SK-N-MC (cell line): ENCODE data around the gene QRFP.

Experiments used
- DNase-seq: peaks from one replicate; pipeline ENCODE4 v3.0.0-alpha.2; 2011; ENCODE audit warnings: low read depth, low spot score
- H3K27ac ChIP-seq: fragments of 200-600 bp; sonication (generic); 2 replicates; pipeline ENCODE4 v1.5.1; 2016; ENCODE audit warnings: mixed run types
- H3K36me3 ChIP-seq: fragments of 200-600 bp; sonication (generic); 2 replicates; pipeline ENCODE4 v1.6.1; 2017; ENCODE audit warnings: antibody characterized with exemption, low read length, mixed read lengths; ENCODE audit not compliant: insufficient read depth
- H3K4me3 ChIP-seq: fragments of 200-600 bp; sonication (generic); 2 replicates; pipeline ENCODE4 v1.5.1; 2016
- H3K9ac ChIP-seq: fragments of 200-600 bp; sonication (generic); 2 replicates; pipeline ENCODE4 v1.8.0; 2017; ENCODE audit warnings: mixed run types, mixed read lengths; ENCODE audit not compliant: insufficient read length
- H3K9me3 ChIP-seq: fragments of 200-600 bp; sonication (generic); 2 replicates; pipeline ENCODE4 v1.6.1; 2017; ENCODE audit warnings: low read depth, mild to moderate bottlenecking, antibody characterized with exemption, low read length, moderate library complexity, mixed read lengths
- EZH2 ChIP-seq: fragments of 200-600 bp; sonication (generic); IDR thresholded peaks from one replicate; pipeline ENCODE4 v1.6.1; 2017; ENCODE audit warnings: antibody characterized with exemption
- FOXP2 ChIP-seq: optimal IDR thresholded peaks from 2 replicates; pipeline ENCODE3; 2011; ENCODE audit warnings: mild to moderate bottlenecking, moderate library complexity; ENCODE audit not compliant: insufficient read depth; ENCODE audit errors: extremely low read length, control extremely low read depth
- POLR2AphosphoS5 ChIP-seq: IDR thresholded peaks from 2 replicates; pipeline ENCODE4 v1.6.1; 2012; ENCODE audit warnings: mild to moderate bottlenecking, low read depth, low read length, borderline replicate concordance

The QRFP gene

GRCh38 chr9:130921300-130921988 lies 24.8 kb upstream of the QRFP start:
- H3K9me3 ChIP-seq = no peaks in the 10 kb centered on the region
- no peak overlapping the region for H3K4me3 ChIP-seq
- H3K36me3 ChIP-seq = no peaks in the 10 kb centered on the region
- H3K9ac ChIP-seq = no peak overlapping the region
- DNase-seq = no peak
- no peak overlapping the region for H3K27ac ChIP-seq
- no peak for TF ChIP-seq POLR2AphosphoS5
- TF ChIP-seq FOXP2 = no peak
- no peak for TF ChIP-seq EZH2

GRCh38 chr9:130920762-130921299 lies 24.2 kb upstream of the QRFP start:
- TF ChIP-seq EZH2 = no peak
- Histone ChIP-seq H3K4me3 (no peak overlapping the region), H3K9ac (no peak overlapping the region), H3K9me3 (no peaks in the 10 kb centered on the region), H3K36me3 (no peaks in the 10 kb centered on the region), H3K27ac (no peak overlapping the region)
- DNase-seq = no peak

GRCh38 chr9:130920233-130920632 lies 23.6 kb upstream of the QRFP start:
- Histone ChIP-seq H3K9me3 (no peaks in the 10 kb centered on the region), H3K27ac (no peak overlapping the region), H3K4me3 (no peak overlapping the region), H3K36me3 (no peaks in the 10 kb centered on the region), H3K9ac (no peak overlapping the region)
- DNase-seq = no peak
- no peak for TF ChIP-seq FOXP2
- no peak for TF ChIP-seq POLR2AphosphoS5
- no peak for TF ChIP-seq EZH2

- no peak for DNase-seq
- TF ChIP-seq FOXP2 (no peak), EZH2 (no peak), POLR2AphosphoS5 (no peak)
- H3K27ac ChIP-seq = no peak overlapping the region
- H3K9me3 ChIP-seq = no peaks in the 10 kb centered on the region
- H3K9ac ChIP-seq = no peak overlapping the region
- no peaks in the 10 kb centered on the region for H3K36me3 ChIP-seq
- no peak overlapping the region for H3K4me3 ChIP-seq
Observed at GRCh38 chr9:130919559-130920145, 23.0 kb upstream of the QRFP start.

- H3K36me3 ChIP-seq = no peaks in the 10 kb centered on the region
- no peak for TF ChIP-seq POLR2AphosphoS5
- H3K9ac ChIP-seq = no peak overlapping the region
- no peaks in the 10 kb centered on the region for H3K9me3 ChIP-seq
- no peak overlapping the region for H3K4me3 ChIP-seq
- DNase-seq = no peak
- H3K27ac ChIP-seq = no peak overlapping the region
Observed at GRCh38 chr9:130918826-130919558, 22.4 kb upstream of the QRFP start.

GRCh38 chr9:130918101-130918825 lies 21.7 kb upstream of the QRFP start:
- no peak for TF ChIP-seq FOXP2
- Histone ChIP-seq H3K9ac (no peak overlapping the region), H3K4me3 (no peak overlapping the region), H3K36me3 (no peaks in the 10 kb centered on the region), H3K27ac (no peak overlapping the region), H3K9me3 (no peaks in the 10 kb centered on the region)
- DNase-seq = no peak

GRCh38 chr9:130917168-130917960 lies 20.8 kb upstream of the QRFP start:
- H3K9ac ChIP-seq = no peak overlapping the region

GRCh38 chr9:130915096-130915447 lies 18.5 kb upstream of the QRFP start:
- no peak for DNase-seq
- Histone ChIP-seq H3K9me3 (no peaks in the 10 kb centered on the region), H3K9ac (no peak overlapping the region), H3K36me3 (no peaks in the 10 kb centered on the region), H3K27ac (no peak overlapping the region), H3K4me3 (no peak overlapping the region)
- TF ChIP-seq EZH2 = no peak
- no peak for TF ChIP-seq FOXP2
- no peak for TF ChIP-seq POLR2AphosphoS5

More at GRCh38 chr9:130917168-130917960, 20.8 kb upstream of the QRFP start:
- no peak overlapping the region for H3K27ac ChIP-seq
- no peak for DNase-seq
- no peaks in the 10 kb centered on the region for H3K9me3 ChIP-seq
- H3K36me3 ChIP-seq = no peaks in the 10 kb centered on the region
- TF ChIP-seq EZH2 = no peak
- TF ChIP-seq POLR2AphosphoS5 = no peak
- TF ChIP-seq FOXP2 = no peak
- no peak overlapping the region for H3K4me3 ChIP-seq
